GM11168 (cell line): ENCODE results near the gene GABRG3.

Experiments used
- in situ Hi-C: fragments of 300-500 bp; cut with MboI; formaldehyde crosslinking; loops from one replicate; pipeline ENCODE4 v1.12.0; 2022; ENCODE audit warnings: low sequenced_read_pairs; ENCODE audit not compliant: unreplicated experiment

The GABRG3 gene

DNA sequence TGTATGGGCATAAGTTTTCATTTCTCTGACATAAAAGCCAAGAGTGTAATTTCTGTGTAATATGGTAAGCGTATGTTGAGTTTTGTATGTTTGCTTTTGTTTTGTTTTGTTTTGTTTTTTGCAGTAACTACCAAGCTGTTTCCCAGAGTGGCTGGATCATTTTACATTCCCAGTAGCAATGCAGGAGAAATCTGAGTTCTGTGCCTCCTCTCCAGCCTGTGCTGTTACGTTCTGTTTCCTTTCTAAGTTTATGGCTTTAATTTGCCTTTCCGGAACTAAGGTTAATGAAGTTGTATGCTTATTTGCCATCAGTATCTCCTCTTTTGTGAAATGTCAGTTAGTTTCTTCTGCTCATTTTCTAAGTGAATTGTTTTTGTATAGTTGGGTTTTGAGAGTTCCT, 307.8 kb downstream of the GABRG3 start:
- in situ Hi-C loops = no loop called here

GRCh38 chr15:27292641-27293040, 321.7 kb downstream of the GABRG3 start:
- in situ Hi-C loops = no loop called here

DNA sequence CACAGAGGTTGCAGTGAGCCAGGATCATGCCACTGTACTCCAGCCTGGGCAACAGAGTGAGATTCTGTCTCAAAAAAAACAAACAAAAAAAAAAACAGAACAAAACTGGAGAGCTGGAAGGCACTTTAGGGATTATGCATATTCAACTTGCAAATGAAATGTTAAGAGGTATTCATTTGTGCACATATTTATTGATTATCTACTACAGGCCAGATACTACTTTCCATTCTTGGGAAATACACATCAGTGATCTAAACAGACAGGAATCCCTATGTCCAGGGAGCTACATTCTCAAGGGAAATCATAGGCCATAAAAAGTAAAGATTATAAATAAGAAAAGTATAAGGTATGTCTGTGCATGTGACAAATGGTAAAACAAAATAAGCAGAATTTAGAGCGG, 322.6 kb downstream of the GABRG3 start:
- in situ Hi-C loops = no loop called here

GRCh38 chr15:27317736-27318135, 346.8 kb downstream of the GABRG3 start:
- in situ Hi-C loops = no loop called here

DNA sequence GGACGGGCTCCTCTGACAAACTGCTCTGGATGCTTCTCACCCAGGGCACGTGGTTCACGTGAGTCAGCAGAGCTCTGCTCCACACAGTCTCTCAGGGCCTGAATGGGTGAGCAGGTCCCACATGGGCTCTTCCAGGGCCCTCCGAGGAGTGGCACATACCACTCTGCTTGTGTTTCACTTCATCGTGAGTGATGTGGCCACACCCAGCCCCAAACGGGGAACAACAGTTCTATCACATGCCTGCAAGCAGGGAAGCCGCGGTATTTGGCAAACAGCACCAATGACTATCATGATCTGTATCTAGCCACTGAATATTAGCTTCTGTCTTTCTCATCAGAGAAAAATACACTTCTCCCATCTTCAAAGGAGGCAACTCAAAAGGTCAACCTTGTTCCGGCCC, 352.8 kb downstream of the GABRG3 start:
- in situ Hi-C loops = no loop called here

DNA sequence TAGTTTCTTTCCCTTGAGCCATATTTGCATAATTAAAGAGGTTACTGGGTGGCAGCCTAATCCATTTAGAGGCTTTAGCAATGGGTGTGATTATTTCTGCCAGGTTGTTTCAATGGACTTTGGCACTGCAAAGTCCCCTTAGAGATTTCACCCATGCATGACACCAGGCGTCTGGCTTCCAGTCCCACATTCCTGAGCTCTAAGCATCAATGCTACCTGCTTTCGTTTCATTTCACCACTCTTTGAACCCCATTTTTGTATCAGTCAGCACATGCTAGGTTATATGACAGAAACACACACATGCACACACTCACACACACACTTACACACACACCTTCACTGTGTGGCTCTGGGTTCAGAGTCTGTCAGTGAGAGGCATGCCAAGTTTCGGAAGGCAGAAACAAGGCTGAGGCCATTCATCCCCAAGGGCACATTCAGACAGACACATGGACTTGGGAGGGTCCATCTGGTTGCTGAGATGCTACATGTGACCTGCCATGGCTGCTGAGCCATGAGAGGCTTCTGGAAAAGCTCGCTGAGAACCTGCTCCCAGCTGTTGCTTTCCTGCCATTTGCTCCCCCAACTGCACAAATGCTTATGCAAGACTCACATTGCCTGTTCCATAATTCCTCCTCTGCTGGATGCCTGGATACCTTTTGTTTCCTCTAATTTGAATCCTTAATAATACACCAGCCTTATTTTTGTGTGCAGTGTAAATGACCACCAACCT, 354.1 kb downstream of the GABRG3 start:
- in situ Hi-C loops = no loop called here

DNA sequence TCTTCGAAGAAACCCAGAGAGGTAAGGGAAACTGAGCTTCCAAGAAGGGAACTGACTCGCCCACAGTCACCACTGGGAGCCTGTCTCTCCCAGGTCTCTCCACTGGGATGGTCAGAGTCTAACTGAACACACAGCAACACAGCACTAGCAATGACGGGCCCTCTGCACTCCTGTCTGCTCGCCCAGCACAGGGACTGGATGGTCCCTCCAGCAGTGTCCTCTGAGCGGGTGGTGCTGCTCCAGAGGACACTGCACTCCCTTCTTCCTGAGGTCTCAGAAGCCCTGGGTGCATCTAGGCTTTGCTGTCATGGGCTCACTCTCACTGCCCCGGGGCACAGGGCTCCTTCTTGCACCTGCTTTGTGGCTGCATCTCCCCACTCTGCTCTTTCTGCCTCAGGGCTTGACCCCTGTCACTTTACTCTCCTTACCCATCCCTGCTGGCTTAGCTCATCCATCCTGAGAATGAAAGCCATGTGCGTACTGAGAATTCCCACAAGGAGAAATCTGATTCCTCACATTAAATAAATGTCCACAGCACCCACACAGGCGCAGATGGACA, 356.6 kb downstream of the GABRG3 start:
- in situ Hi-C loops = no loop called here

- in situ Hi-C loops = no loop called here
These were observed 357.2 kb downstream of the GABRG3 start for GRCh38 chr15:27328186-27328585.

DNA sequence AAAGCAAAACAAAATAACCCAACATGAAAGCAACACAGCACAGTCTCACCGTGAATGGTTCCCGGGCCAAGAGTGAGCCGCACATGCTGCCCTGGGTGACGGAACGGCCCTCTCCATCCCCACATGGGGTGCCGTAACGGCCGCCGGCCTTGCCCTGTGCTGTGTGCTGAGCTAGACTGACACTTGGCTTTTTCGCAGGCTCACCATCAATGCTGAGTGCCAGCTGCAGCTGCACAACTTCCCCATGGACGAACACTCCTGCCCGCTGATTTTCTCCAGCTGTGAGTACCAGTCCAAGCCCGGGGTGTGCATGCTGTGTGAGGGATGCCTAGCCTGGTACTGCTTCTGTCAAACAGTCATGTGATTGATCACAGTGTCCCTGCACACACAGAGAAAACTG, 357.6 kb downstream of the GABRG3 start:
- in situ Hi-C loops = no loop called here

DNA sequence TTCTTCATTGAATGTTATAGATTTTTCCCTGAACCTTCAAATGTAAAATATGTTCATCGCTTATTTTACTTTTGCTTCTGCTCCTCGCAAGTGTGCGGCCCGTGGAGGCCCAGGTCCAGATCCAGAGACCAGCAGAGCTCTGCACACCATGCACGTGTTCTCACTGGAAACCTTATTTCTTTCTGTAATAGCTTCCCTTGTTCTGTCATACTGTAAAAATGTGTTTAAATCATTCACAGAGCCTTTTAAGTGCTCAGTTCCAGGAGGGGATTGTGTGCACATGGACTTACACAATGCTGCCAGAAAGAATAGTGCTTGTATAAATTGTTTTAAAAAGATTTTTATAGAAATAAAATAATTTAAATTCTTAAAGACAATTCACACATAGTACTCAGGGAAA, 359.3 kb downstream of the GABRG3 start:
- in situ Hi-C loops = no loop called here

DNA sequence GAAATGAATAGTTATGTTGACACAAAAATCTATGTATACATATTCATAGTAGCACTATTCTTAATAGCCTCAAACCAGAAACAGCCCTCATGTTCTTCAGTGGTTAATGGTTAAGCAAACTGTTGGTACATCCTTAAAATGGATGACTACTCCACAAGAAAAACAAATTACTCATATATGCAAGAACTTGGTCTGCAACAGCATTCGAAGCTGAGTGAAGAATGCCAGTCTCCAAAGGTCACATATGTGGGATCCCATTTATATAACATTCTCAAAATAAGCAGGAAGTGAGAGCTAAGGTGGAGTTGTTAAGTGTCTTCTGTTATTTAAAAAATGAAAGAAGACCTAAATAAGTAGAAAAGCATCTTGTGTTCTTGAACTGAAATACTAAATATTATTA, 365.7 kb downstream of the GABRG3 start:
- in situ Hi-C loops = no loop called here

GRCh38 chr15:27339138-27339537, 368.2 kb downstream of the GABRG3 start:
- in situ Hi-C loops = no loop called here

DNA sequence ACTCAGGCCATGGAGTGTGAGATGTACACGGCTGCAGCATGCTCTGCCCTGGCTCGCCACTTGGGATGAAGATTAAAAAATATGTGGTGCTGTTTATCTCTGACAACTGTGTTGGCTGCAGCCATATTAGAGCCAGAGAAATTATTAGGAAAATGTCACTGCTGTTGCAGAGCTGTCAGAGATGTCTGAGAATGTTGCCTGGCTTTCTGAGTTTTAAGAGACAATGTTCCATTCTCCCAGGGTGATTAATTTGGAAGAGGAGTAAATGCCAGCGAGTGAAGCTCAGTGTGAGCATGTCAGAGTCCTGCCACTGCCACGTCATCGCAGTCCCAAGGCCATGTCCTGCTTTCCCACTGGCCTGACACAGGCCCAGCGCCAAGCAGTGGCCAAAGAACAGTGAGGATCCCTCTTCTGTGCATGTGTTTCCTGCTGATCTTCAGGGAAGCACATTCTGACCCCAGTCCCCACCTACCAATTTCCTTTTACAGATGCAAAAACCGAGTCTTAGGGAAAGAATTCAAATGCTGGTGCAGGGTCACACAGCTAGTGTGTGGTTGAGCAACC, 370.9 kb downstream of the GABRG3 start:
- in situ Hi-C loops = no loop called here

- in situ Hi-C loops = no loop called here
These were observed 372.0 kb downstream of the GABRG3 start for GRCh38 chr15:27342991-27343390.

GRCh38 chr15:27352136-27352535, 381.2 kb downstream of the GABRG3 start:
- in situ Hi-C loops = no loop called here

- in situ Hi-C loops = no loop called here
These were observed 382.9 kb downstream of the GABRG3 start for GRCh38 chr15:27353856-27354255.

DNA sequence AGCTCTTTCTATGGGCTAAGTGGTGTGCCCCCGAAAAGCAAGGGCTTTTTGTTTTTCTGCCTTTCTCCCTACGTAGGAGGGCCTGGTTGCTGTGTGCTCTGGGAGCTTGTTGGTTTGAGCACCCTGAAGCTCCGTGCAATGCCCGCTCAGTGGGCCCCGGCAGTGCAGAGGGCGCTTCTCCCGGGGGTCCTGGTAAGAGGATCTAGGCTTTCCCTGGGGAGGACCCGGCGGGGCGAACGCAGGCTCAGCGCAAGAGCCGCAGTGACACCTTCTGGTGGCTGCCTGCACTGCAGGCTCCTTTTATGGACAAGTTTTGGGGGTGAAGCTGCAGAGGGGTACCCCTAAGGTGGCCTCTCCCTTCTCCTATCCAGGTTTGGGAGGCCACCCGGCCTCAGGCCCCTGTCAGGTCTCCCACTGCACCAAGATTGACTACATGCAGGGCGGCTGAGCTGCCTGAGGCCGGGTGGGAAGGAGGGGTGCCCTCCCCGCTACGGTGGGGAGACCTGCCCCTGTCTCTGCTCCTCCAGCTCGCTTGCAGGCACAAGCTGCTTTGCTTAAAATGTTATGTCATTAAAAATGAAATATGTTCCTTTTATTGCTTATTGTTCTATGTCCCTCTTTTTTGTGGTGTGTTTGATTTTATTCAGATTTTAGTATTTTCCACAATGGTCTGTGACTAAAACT, 387.9 kb downstream of the GABRG3 start:
- in situ Hi-C loops = no loop called here

DNA sequence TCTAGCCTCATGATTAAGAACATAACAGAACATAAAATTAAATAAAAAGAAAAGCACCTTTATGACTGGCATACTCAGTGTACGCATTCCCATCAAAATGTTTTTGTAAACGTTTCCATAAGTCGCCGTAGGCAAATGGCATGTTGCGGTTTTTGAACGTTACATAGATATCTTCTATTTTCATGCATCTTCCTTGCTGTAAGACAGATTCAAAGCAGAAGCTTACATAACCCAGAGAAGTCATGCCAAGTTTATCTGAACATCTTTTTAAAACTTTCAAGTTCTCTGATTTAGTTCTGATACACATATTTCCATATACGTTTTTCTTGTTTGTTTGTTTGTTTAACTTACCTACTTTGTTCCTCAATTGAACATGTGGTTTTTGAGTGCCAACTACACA, 388.6 kb downstream of the GABRG3 start:
- in situ Hi-C loops = no loop called here

DNA sequence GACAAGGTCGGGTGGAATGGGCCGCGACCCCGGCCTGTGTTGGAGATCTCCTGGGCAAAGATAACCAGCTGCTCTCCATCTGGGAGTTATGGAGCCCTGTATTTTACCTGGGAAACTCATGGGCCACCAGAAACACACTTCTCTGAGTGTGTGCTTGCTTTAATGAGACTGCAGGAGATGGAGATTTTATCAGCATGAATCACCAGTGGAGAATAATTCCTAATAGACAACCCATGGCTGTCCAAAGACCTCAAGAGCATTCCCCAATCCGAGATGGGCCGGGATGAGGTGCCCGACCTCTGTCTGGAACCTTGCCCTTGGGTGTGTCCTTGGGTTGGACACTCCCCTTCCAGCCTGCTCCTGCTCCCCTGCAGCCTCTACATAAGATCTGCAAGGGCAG, 389.3 kb downstream of the GABRG3 start:
- in situ Hi-C loops = no loop called here

GRCh38 chr15:27361438-27361837, 390.5 kb downstream of the GABRG3 start:
- in situ Hi-C loops = no loop called here

DNA sequence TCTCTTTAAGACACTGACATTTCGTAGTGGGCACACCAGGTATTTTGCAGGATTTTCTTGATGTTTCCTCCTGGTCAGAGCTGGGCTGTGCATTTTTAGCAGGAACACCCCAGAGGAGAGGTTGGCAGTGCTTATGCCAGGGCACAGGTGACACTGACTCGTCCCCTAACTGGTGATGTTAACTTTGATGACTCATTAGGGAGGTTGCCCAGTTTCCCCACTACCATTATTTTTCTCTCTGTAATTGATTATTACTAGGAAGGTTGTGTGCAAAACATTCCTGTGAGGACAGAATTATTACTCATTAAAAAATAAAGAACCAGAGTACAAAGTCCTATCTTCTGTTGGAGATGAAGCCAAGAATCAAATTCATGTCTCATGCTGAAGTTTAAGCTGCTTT, 394.5 kb downstream of the GABRG3 start:
- in situ Hi-C loops = no loop called here
